Dendritic cell treated with granulocyte-macrophage colony-stimulating factor and Interleukin-4, amounts not matched to agents 40 ng/mL and 50 ng/mL, for 4 days (primary cell): ENCODE measurements around the gene SPART.

Experiments
- H3K27ac Mint-ChIP-seq: one replicate; pipeline ENCODE4 v1.8.0; 2022; ENCODE audit warnings: mild to moderate bottlenecking, mixed read lengths
- H3K27me3 Mint-ChIP-seq: one replicate; pipeline ENCODE4 v1.8.0; 2022; ENCODE audit warnings: mild to moderate bottlenecking, mixed read lengths
- H3K36me3 Mint-ChIP-seq: one replicate; pipeline ENCODE4 v1.8.0; 2022; ENCODE audit warnings: low read depth, mixed read lengths
- H3K4me1 Mint-ChIP-seq: one replicate; pipeline ENCODE4 v1.8.0; 2022; ENCODE audit warnings: low read depth, mixed read lengths
- H3K4me3 Mint-ChIP-seq: one replicate; pipeline ENCODE4 v1.8.0; 2022; ENCODE audit warnings: mild to moderate bottlenecking, moderate library complexity, mixed read lengths
- H3K9me3 Mint-ChIP-seq: one replicate; pipeline ENCODE4 v1.8.0; 2022; ENCODE audit warnings: mixed read lengths
- intact Hi-C: fragments of 100-400 bp; cut with micrococcal nuclease; formaldehyde crosslinking; loops from one replicate; pipeline ENCODE4 v1.15.0; 2022

Gene SPART

GRCh38 chr13:36273431-36273830 is 72.8 kb downstream of the SPART start:
- no peaks in the 10 kb centered on the region for H3K27me3 Mint-ChIP-seq
- no peak overlapping the region for H3K4me3 Mint-ChIP-seq
- no peaks in the 10 kb centered on the region for H3K36me3 Mint-ChIP-seq
- intact Hi-C loops: no loop called here
- no peaks in the 10 kb centered on the region for H3K4me1 Mint-ChIP-seq
- H3K9me3 Mint-ChIP-seq: no peaks in the 10 kb centered on the region
- no peak overlapping the region for H3K27ac Mint-ChIP-seq

- Mint-ChIP-seq H3K9me3 (peaks cover 12% of the 10 kb centered on the region), H3K4me1 (no peaks in the 10 kb centered on the region), H3K4me3 (no peak overlapping the region), H3K27ac (no peak overlapping the region), H3K27me3 (no peaks in the 10 kb centered on the region), H3K36me3 (no peaks in the 10 kb centered on the region)
- intact Hi-C loops: no loop called here
Measured at GRCh38 chr13:36261976-36262375, 84.2 kb downstream of the SPART start.

GRCh38 chr13:36261011-36261410 is 85.2 kb downstream of the SPART start:
- H3K27ac Mint-ChIP-seq: no peak overlapping the region
- no peaks in the 10 kb centered on the region for H3K27me3 Mint-ChIP-seq
- no peaks in the 10 kb centered on the region for H3K4me1 Mint-ChIP-seq
- intact Hi-C loops: no loop called here
- no peaks in the 10 kb centered on the region for H3K36me3 Mint-ChIP-seq
- H3K9me3 Mint-ChIP-seq: peaks cover 12% of the 10 kb centered on the region
- H3K4me3 Mint-ChIP-seq: no peak overlapping the region

GRCh38 chr13:36259361-36260137 is 86.6 kb downstream of the SPART start:
- Mint-ChIP-seq H3K27ac (no peak overlapping the region), H3K27me3 (no peaks in the 10 kb centered on the region), H3K9me3 (peaks cover 12% of the 10 kb centered on the region), H3K36me3 (no peaks in the 10 kb centered on the region), H3K4me3 (no peak overlapping the region), H3K4me1 (no peaks in the 10 kb centered on the region)
- intact Hi-C loops: no loop called here

- intact Hi-C loops: no loop called here
Measured at GRCh38 chr13:36258831-36259230, 87.4 kb downstream of the SPART start.

More at GRCh38 chr13:36258831-36259230, 87.4 kb downstream of the SPART start:
- no peak overlapping the region for H3K4me3 Mint-ChIP-seq
- no peaks in the 10 kb centered on the region for H3K27me3 Mint-ChIP-seq
- no peaks in the 10 kb centered on the region for H3K4me1 Mint-ChIP-seq
- peaks cover 12% of the 10 kb centered on the region for H3K9me3 Mint-ChIP-seq
- H3K36me3 Mint-ChIP-seq: no peaks in the 10 kb centered on the region
- H3K27ac Mint-ChIP-seq: no peak overlapping the region
